PC-3 (cell line): ENCODE results near the gene SLC16A11.

Experiments
- CTCF ChIP-seq: fragments of 300-600 bp; sonication (generic); conservative IDR thresholded peaks from 2 replicates; pipeline ENCODE4 v1.5.1; 2017; ENCODE audit warnings: antibody characterized with exemption, low read depth, mild to moderate bottlenecking, low read length
- EZH2 ChIP-seq: fragments of 300-600 bp; sonication (generic); IDR thresholded peaks from one replicate; pipeline ENCODE4 v1.6.1; 2017; ENCODE audit warnings: antibody characterized with exemption, mild to moderate bottlenecking, low read length; ENCODE audit not compliant: unreplicated experiment
- EZH2phosphoT487 ChIP-seq: fragments of 300-600 bp; sonication (generic); IDR thresholded peaks from 2 replicates; pipeline ENCODE4 v1.6.1; 2018; ENCODE audit warnings: mild to moderate bottlenecking, antibody characterized with exemption, low read length, borderline replicate concordance

GRCh38 chr17:7027335-7027734 is 16.6 kb downstream of the SLC16A11 start:
- TF ChIP-seq CTCF (no peak), EZH2phosphoT487 (no peak), EZH2 (no peak)
